Measurements from ENCODE around the gene RCSD1.

Gene RCSD1

GRCh38 chr1:167587872-167588271 is 42.2 kb upstream of the RCSD1 start:
- Histone ChIP-seq H3K27me3 (replicated peaks; ENCODE audit: control insufficient read depth, insufficient read depth, low read length) (no peaks in the 10 kb centered on the region), H3K36me3 (ENCODE audit: control insufficient read depth, insufficient read depth, low read length) (no peaks in the 10 kb centered on the region), H3K4me3 (replicated peaks; ENCODE audit: low read depth, low read length) (no peak overlapping the region)
- DNase-seq (ENCODE audit: extremely low read depth, insufficient read length) = no peak
- TF ChIP-seq CTCF (IDR thresholded peaks at IDR 0.05; ENCODE audit: insufficient read depth, low read length, poor library complexity, severe bottlenecking) = no peak

DNA sequence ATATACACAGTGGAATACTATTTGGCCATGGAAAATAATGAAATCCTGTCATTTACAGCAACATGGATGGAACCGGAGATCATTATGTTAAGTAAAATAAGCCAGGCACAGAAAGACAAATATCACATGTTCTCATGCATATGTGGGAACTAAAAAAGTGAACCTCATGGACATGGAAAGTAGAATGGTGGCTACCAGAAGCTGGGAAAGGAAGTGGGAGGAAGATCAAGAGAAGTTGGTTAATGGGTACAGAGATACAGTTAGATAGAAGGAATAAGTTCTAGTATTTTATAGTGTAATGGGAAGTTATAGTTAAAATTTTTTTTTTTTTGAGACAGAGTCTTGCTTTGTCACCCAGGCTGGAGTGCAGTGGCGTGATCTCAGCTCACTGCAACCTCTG is 41.7 kb upstream of the RCSD1 start:
- DNase-seq (ENCODE audit: extremely low read depth, insufficient read length) = no peak
- TF ChIP-seq CTCF (IDR thresholded peaks at IDR 0.05; ENCODE audit: insufficient read depth, low read length, poor library complexity, severe bottlenecking) = no peak
- Histone ChIP-seq H3K4me3 (replicated peaks; ENCODE audit: low read depth, low read length) (no peak overlapping the region), H3K27me3 (replicated peaks; ENCODE audit: control insufficient read depth, insufficient read depth, low read length) (no peaks in the 10 kb centered on the region), H3K36me3 (ENCODE audit: control insufficient read depth, insufficient read depth, low read length) (no peaks in the 10 kb centered on the region)

DNA sequence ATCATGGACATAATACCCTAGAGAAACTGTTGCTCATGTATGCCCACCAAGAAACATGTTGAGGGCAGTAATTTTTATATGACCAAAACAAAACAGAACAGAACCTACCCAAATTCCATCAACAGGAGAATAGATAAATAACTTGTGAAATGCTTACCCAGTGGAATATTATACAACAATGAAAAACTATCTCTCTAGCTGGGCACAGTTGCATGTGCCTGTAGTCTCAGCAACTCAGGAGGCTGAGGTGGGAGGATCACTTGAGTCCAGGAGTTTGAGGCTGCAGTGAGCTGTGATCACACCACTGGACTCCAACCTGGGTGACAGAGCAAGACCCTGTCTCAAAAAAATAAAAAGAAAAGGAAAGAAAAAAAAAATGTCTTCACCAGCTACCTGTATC is 37.6 kb upstream of the RCSD1 start:
- no peak for TF ChIP-seq CTCF (IDR thresholded peaks at IDR 0.05; ENCODE audit: insufficient read depth, low read length, poor library complexity, severe bottlenecking)
- H3K36me3 ChIP-seq (ENCODE audit: control insufficient read depth, insufficient read depth, low read length) = no peaks in the 10 kb centered on the region
- H3K27me3 ChIP-seq (replicated peaks; ENCODE audit: control insufficient read depth, insufficient read depth, low read length) = no peaks in the 10 kb centered on the region
- no peak for DNase-seq (ENCODE audit: extremely low read depth, insufficient read length)
- H3K4me3 ChIP-seq (replicated peaks; ENCODE audit: low read depth, low read length) = no peak overlapping the region

DNA sequence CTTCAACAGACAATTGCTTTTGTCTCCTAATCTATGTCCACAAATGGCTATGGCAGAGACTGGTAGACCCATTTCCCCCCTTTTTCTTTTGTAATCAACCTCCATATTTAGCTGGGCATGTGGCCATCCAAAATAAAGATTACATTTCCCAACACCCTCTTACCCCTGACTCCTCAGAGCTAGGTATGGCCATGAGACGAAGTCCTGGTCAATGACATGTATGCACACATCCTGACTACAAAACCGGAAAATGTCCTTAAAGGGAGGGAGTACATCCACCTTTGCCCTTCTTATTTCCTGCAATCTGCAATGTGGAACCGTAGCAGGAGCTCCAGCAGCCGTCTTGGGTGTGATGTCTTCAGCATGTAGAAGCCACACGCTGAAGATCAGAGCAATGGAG is 36.2 kb upstream of the RCSD1 start:
- no peak for TF ChIP-seq CTCF (IDR thresholded peaks at IDR 0.05; ENCODE audit: insufficient read depth, low read length, poor library complexity, severe bottlenecking)
- no peak for DNase-seq (ENCODE audit: extremely low read depth, insufficient read length)
- H3K27me3 ChIP-seq (replicated peaks; ENCODE audit: control insufficient read depth, insufficient read depth, low read length) = no peaks in the 10 kb centered on the region
- H3K4me3 ChIP-seq (replicated peaks; ENCODE audit: low read depth, low read length) = no peak overlapping the region
- H3K36me3 ChIP-seq (ENCODE audit: control insufficient read depth, insufficient read depth, low read length) = no peaks in the 10 kb centered on the region

GRCh38 chr1:167594822-167595221 is 35.2 kb upstream of the RCSD1 start:
- H3K27me3 ChIP-seq (replicated peaks; ENCODE audit: control insufficient read depth, insufficient read depth, low read length) = no peaks in the 10 kb centered on the region
- DNase-seq (ENCODE audit: extremely low read depth, insufficient read length) = no peak

More at GRCh38 chr1:167594822-167595221, 35.2 kb upstream of the RCSD1 start:
- TF ChIP-seq CTCF (IDR thresholded peaks at IDR 0.05; ENCODE audit: insufficient read depth, low read length, poor library complexity, severe bottlenecking) = no peak
- H3K36me3 ChIP-seq (ENCODE audit: control insufficient read depth, insufficient read depth, low read length) = no peaks in the 10 kb centered on the region
- H3K4me3 ChIP-seq (replicated peaks; ENCODE audit: low read depth, low read length) = no peak overlapping the region
